ENCODE data around the gene AGAP1.

The AGAP1 gene

DNA sequence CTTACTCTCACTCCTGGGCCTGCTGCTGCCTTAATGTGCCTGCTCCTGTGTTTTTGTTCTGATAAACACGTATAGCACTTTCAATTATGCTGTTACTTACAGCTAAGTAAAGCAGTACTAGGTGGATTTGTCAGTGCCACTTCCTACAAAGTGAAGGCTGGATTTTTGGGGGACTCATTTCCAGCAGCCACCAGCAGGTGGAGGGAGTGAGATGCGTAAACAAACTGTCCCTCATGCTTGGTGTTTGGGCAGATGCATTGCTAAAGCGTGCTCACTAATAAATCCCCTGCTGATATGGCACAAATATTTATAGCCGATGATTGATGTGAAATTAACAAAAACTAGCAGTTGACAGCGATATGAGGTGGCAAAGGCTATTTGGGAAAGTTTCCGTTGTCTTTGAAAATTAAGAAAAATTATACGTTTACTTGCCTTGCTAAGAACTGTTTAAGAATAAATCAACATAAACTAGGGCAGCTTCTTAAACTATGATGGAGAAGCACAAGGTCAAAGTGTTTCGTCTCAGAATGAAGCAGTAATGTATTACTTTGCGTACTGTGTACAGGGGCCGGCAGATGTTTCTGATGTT, 101.7 kb downstream of the AGAP1 start:
- Histone ChIP-seq H3K79me2 (ENCODE audit: control insufficient read depth, low read length) (no peaks in the 10 kb centered on the region), H3K4me3 (ENCODE audit: low read length) (no peak overlapping the region), H3K36me3 (ENCODE audit: control insufficient read depth, low read length) (no peaks in the 10 kb centered on the region), H3K9me2 (replicated peaks; ENCODE audit: control insufficient read depth, low read length) (no peaks in the 10 kb centered on the region), H4K20me1 (ENCODE audit: control insufficient read depth, insufficient read depth, low read depth, low read length) (no peaks in the 10 kb centered on the region), H3F3A (ENCODE audit: control insufficient read depth, insufficient read depth) (no peaks in the 10 kb centered on the region), H3K4me2 (ENCODE audit: low read length) (no peak overlapping the region), H3K27ac (ENCODE audit: low read depth, low read length) (no peak overlapping the region), H3K27me3 (ENCODE audit: control insufficient read depth, low read length) (no peaks in the 10 kb centered on the region), H3K9me3 (ENCODE audit: control insufficient read depth, insufficient read depth, low read length) (no peaks in the 10 kb centered on the region), H3K4me1 (ENCODE audit: control insufficient read depth, low read length) (no peaks in the 10 kb centered on the region)
- TF ChIP-seq, protein P1, sequence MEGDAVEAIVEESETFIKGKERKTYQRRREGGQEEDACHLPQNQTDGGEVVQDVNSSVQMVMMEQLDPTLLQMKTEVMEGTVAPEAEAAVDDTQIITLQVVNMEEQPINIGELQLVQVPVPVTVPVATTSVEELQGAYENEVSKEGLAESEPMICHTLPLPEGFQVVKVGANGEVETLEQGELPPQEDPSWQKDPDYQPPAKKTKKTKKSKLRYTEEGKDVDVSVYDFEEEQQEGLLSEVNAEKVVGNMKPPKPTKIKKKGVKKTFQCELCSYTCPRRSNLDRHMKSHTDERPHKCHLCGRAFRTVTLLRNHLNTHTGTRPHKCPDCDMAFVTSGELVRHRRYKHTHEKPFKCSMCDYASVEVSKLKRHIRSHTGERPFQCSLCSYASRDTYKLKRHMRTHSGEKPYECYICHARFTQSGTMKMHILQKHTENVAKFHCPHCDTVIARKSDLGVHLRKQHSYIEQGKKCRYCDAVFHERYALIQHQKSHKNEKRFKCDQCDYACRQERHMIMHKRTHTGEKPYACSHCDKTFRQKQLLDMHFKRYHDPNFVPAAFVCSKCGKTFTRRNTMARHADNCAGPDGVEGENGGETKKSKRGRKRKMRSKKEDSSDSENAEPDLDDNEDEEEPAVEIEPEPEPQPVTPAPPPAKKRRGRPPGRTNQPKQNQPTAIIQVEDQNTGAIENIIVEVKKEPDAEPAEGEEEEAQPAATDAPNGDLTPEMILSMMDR (IDR thresholded peaks at IDR 0.05; ENCODE audit: low read depth, low read length, poor library complexity, severe bottlenecking), result peak; percentile 80
- no peak for TF ChIP-seq EZH2phosphoT487 (IDR thresholded peaks at IDR 0.05; ENCODE audit: borderline replicate concordance, low read length)

DNA sequence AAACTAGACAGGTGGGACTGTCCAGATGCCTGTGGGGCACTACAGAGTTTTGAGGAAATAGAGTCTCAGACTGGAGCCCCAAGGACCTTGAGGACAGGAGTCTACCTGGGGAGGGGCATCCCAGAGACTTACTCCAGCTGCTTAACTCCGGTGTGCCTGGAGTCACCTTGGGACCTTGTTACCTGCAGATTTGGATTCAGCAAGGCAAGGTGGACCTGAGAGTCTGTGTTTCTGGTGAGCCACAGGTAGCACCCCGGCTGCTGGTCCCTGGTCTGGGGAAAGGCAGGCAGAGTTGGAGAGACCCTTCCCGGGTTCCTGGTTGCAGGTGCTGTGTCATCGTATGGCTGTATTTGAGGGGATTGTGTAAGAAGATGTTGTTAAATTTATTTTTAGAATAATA, 102.4 kb downstream of the AGAP1 start:
- no peaks in the 10 kb centered on the region for H3K9me3 ChIP-seq (ENCODE audit: control insufficient read depth, insufficient read depth, low read length)
- H3F3A ChIP-seq (ENCODE audit: control insufficient read depth, insufficient read depth), result no peaks in the 10 kb centered on the region
- no peaks in the 10 kb centered on the region for H3K36me3 ChIP-seq (ENCODE audit: control insufficient read depth, low read length)
- no peaks in the 10 kb centered on the region for H3K79me2 ChIP-seq (ENCODE audit: control insufficient read depth, low read length)
- no peak overlapping the region for H3K4me3 ChIP-seq (ENCODE audit: low read length)
- H3K4me2 ChIP-seq (ENCODE audit: low read length), result no peak overlapping the region
- TF ChIP-seq, protein P1 (IDR thresholded peaks at IDR 0.05; ENCODE audit: low read depth, low read length, poor library complexity, severe bottlenecking), result no peak
- TF ChIP-seq EZH2phosphoT487 (IDR thresholded peaks at IDR 0.05; ENCODE audit: borderline replicate concordance, low read length), result no peak
- no peaks in the 10 kb centered on the region for H3K27me3 ChIP-seq (ENCODE audit: control insufficient read depth, low read length)
- no peaks in the 10 kb centered on the region for H3K4me1 ChIP-seq (ENCODE audit: control insufficient read depth, low read length)
- no peak overlapping the region for H3K27ac ChIP-seq (ENCODE audit: low read depth, low read length)
- no peaks in the 10 kb centered on the region for H4K20me1 ChIP-seq (ENCODE audit: control insufficient read depth, insufficient read depth, low read depth, low read length)
- no peaks in the 10 kb centered on the region for H3K9me2 ChIP-seq (replicated peaks; ENCODE audit: control insufficient read depth, low read length)

GRCh38 chr2:235597081-235597615, 103.3 kb downstream of the AGAP1 start:
- Histone ChIP-seq H4K20me1 (ENCODE audit: control insufficient read depth, insufficient read depth, low read depth, low read length) (no peaks in the 10 kb centered on the region), H3F3A (ENCODE audit: control insufficient read depth, insufficient read depth) (no peaks in the 10 kb centered on the region), H3K9me3 (ENCODE audit: control insufficient read depth, insufficient read depth, low read length) (no peaks in the 10 kb centered on the region), H3K27ac (ENCODE audit: low read depth, low read length) (no peak overlapping the region), H3K4me3 (ENCODE audit: low read length) (no peak overlapping the region), H3K36me3 (ENCODE audit: control insufficient read depth, low read length) (no peaks in the 10 kb centered on the region), H3K79me2 (ENCODE audit: control insufficient read depth, low read length) (no peaks in the 10 kb centered on the region), H3K4me1 (ENCODE audit: control insufficient read depth, low read length) (no peaks in the 10 kb centered on the region), H3K9me2 (replicated peaks; ENCODE audit: control insufficient read depth, low read length) (no peaks in the 10 kb centered on the region), H3K4me2 (ENCODE audit: low read length) (no peak overlapping the region), H3K27me3 (ENCODE audit: control insufficient read depth, low read length) (no peaks in the 10 kb centered on the region)
- TF ChIP-seq, protein P1 (IDR thresholded peaks at IDR 0.05; ENCODE audit: low read depth, low read length, poor library complexity, severe bottlenecking), result no peak
- no peak for TF ChIP-seq EZH2phosphoT487 (IDR thresholded peaks at IDR 0.05; ENCODE audit: borderline replicate concordance, low read length)

All from DOHH2 (cell line).